Breast epithelium (tissue), 3 donors: Measurements from ENCODE around the gene GRIP1.

Experiments
- CTCF ChIP-seq, 3 donors: fragments of 450-650 bp; IDR thresholded peaks; one replicate each; pipeline ENCODE4 v1.5.1; 2016 to 2017; ENCODE audit warnings: antibody characterized with exemption in 3 of 3, mild to moderate bottlenecking in 3 of 3, moderate library complexity in 3 of 3
- POLR2A ChIP-seq: fragments of 450-650 bp; IDR thresholded peaks from one replicate; pipeline ENCODE4 v1.6.1; 2016; ENCODE audit warnings: antibody characterized with exemption, mild to moderate bottlenecking, moderate library complexity

GRCh38 chr12:66683822-66684221 lies 4.9 kb upstream of the GRIP1 start:
- TF ChIP-seq CTCF (IDR thresholded peaks at IDR 0.05) (no peak), POLR2A (no peak)
